Measurements from ENCODE around the gene MRPL1. TPM values are rescaled to one million over a fixed set of nuclear protein-coding genes. Genes with fewer than 3 reads are reported as not detected.

The MRPL1 gene
- total RNA-seq, 1 experiment from 2014 or later, result 25.7 TPM

DNA sequence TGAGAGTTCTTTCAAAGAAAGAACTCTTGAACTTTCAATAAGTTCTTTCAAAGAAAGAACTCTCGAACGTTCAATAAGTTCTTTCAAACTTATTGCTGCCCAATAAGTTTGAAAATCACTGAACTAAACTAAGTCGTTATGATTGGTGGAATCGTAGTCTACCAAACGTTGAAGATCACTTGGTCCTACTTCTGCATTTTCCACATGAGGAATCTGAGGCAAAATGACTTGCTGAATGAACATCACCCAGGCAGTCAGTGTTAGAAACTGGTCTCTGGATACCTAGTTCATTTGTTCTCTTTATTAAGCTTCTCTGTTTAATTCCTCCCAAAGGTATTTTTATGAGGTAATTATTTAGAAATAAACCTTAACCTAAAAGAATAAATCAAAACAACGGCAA is 36.4 kb upstream of the MRPL1 start:
- H3K36me3 Mint-ChIP-seq, result no peaks in the 10 kb centered on the region
- H3K9me3 Mint-ChIP-seq, result no peaks in the 10 kb centered on the region
- ATAC-seq (no peak), DNase-seq (ENCODE audit: low spot score) (no peak)
- POLR2A ChIA-PET, result no interaction called here
- H3K27me3 Mint-ChIP-seq (ENCODE audit: low read depth), result peaks cover 3% of the 10 kb centered on the region; the same call in 1 of the 2 replicates
- no peak overlapping the region for H3K27ac Mint-ChIP-seq
- CTCF ChIA-PET, result no interaction called here
- no peak overlapping the region for H3K4me3 Mint-ChIP-seq
- H3K4me1 Mint-ChIP-seq, result no peaks in the 10 kb centered on the region
- TF ChIP-seq, protein P1, sequence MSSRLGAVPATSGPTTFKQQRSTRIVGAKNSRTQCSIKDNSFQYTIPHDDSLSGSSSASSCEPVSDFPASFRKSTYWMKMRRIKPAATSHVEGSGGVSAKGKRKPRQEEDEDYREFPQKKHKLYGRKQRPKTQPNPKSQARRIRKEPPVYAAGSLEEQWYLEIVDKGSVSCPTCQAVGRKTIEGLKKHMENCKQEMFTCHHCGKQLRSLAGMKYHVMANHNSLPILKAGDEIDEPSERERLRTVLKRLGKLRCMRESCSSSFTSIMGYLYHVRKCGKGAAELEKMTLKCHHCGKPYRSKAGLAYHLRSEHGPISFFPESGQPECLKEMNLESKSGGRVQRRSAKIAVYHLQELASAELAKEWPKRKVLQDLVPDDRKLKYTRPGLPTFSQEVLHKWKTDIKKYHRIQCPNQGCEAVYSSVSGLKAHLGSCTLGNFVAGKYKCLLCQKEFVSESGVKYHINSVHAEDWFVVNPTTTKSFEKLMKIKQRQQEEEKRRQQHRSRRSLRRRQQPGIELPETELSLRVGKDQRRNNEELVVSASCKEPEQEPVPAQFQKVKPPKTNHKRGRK (CRISPR knock-in tag; IDR thresholded peaks at IDR 0.05; ENCODE audit: borderline replicate concordance), result no peak
- no peak for TF ChIP-seq CREM (CRISPR knock-in tag; IDR thresholded peaks at IDR 0.05)
- no peak for TF ChIP-seq ZNF219 (CRISPR knock-in tag; IDR thresholded peaks at IDR 0.05; ENCODE audit: borderline replicate concordance)
- TF ChIP-seq PRRX2 (CRISPR knock-in tag; IDR thresholded peaks at IDR 0.05), result no peak
- no peak for TF ChIP-seq GABPB1 (CRISPR knock-in tag; IDR thresholded peaks at IDR 0.05)
- no peak for TF ChIP-seq FOXK1 (CRISPR knock-in tag; IDR thresholded peaks at IDR 0.05)
- no peak for TF ChIP-seq KAT7 (CRISPR knock-in tag; IDR thresholded peaks at IDR 0.05; ENCODE audit: borderline replicate concordance)
- TF ChIP-seq CTCF (IDR thresholded peaks at IDR 0.05), result no peak
- TF ChIP-seq TCF7 (CRISPR knock-in tag; IDR thresholded peaks at IDR 0.05; ENCODE audit: low read depth), result no peak
- TF ChIP-seq EMX1 (CRISPR knock-in tag; IDR thresholded peaks at IDR 0.05), result no peak
- no peak for TF ChIP-seq ZNF121 (CRISPR knock-in tag; IDR thresholded peaks at IDR 0.05)
- TF ChIP-seq ZNF281 (CRISPR knock-in tag; IDR thresholded peaks at IDR 0.05), result no peak
- no peak for TF ChIP-seq ZSCAN18 (CRISPR knock-in tag; IDR thresholded peaks at IDR 0.05)
- TF ChIP-seq, protein P2, sequence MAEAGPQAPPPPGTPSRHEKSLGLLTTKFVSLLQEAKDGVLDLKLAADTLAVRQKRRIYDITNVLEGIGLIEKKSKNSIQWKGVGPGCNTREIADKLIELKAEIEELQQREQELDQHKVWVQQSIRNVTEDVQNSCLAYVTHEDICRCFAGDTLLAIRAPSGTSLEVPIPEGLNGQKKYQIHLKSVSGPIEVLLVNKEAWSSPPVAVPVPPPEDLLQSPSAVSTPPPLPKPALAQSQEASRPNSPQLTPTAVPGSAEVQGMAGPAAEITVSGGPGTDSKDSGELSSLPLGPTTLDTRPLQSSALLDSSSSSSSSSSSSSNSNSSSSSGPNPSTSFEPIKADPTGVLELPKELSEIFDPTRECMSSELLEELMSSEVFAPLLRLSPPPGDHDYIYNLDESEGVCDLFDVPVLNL (CRISPR knock-in tag; IDR thresholded peaks at IDR 0.05; ENCODE audit: borderline replicate concordance, low read depth), result no peak
- TF ChIP-seq, protein P3, sequence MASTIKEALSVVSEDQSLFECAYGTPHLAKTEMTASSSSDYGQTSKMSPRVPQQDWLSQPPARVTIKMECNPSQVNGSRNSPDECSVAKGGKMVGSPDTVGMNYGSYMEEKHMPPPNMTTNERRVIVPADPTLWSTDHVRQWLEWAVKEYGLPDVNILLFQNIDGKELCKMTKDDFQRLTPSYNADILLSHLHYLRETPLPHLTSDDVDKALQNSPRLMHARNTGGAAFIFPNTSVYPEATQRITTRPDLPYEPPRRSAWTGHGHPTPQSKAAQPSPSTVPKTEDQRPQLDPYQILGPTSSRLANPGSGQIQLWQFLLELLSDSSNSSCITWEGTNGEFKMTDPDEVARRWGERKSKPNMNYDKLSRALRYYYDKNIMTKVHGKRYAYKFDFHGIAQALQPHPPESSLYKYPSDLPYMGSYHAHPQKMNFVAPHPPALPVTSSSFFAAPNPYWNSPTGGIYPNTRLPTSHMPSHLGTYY (CRISPR knock-in tag; IDR thresholded peaks at IDR 0.05), result no peak

- H3K9me3 Mint-ChIP-seq, result no peaks in the 10 kb centered on the region
- ChIA-PET POLR2A (no interaction called here), CTCF (no interaction called here)
- peaks cover 3% of the 10 kb centered on the region; the same call in 1 of the 2 replicates for H3K27me3 Mint-ChIP-seq (ENCODE audit: low read depth)
- ATAC-seq, result no peak
- no peak overlapping the region for H3K27ac Mint-ChIP-seq
- H3K4me3 Mint-ChIP-seq, result no peak overlapping the region
- no peak for DNase-seq (ENCODE audit: low spot score)
- no peaks in the 10 kb centered on the region for H3K36me3 Mint-ChIP-seq
- H3K4me1 Mint-ChIP-seq, result no peaks in the 10 kb centered on the region
- no peak for TF ChIP-seq NR3C1 (CRISPR knock-in tag; conservative IDR thresholded peaks at IDR 0.05; ENCODE audit: low read depth)
- no peak for TF ChIP-seq ZNF219 (CRISPR knock-in tag; IDR thresholded peaks at IDR 0.05; ENCODE audit: borderline replicate concordance)
- TF ChIP-seq CDX4 (CRISPR knock-in tag; IDR thresholded peaks at IDR 0.05; ENCODE audit: borderline replicate concordance), result no peak
- TF ChIP-seq NR2C2 (CRISPR knock-in tag; IDR thresholded peaks at IDR 0.05), result no peak
- no peak for TF ChIP-seq TEAD1 (CRISPR knock-in tag; IDR thresholded peaks at IDR 0.05)
- no peak for TF ChIP-seq IRF2 (CRISPR knock-in tag; IDR thresholded peaks at IDR 0.05; ENCODE audit: borderline replicate concordance, low read depth)
- TF ChIP-seq MLX (CRISPR knock-in tag; IDR thresholded peaks at IDR 0.05), result no peak
- TF ChIP-seq ZSCAN18 (CRISPR knock-in tag; IDR thresholded peaks at IDR 0.05), result no peak
- no peak for TF ChIP-seq EMX1 (CRISPR knock-in tag; IDR thresholded peaks at IDR 0.05)
- no peak for TF ChIP-seq FOXJ3 (CRISPR knock-in tag; IDR thresholded peaks at IDR 0.05; ENCODE audit: borderline replicate concordance)
- TF ChIP-seq ESRRA (CRISPR knock-in tag; IDR thresholded peaks at IDR 0.05; ENCODE audit: borderline replicate concordance), result no peak
Measured at GRCh38 chr4:77827343-77827742, 35.3 kb upstream of the MRPL1 start.
